ENCODE results near the gene ZNF629.

DNA sequence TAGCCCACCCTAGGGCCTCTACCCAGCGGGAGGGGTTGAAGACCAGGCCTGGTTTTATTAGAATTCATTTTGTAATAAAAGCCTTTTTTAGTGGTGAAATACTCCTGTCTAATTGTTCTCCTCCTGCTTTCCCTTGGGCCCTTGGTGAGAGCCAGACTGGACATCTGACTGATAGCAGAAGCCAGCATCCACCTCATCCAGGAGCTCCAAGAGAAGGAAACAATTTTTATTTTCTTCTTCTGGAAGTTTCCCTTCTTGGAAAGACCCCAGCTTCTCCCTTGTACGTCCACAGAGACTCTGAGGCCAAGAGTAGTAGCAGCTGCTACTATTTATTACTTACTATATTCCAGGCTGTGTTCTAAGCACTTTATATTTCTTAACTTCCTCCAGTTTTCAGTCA is 42.8 kb downstream of the ZNF629 start:
- TF ChIP-seq, protein P1, sequence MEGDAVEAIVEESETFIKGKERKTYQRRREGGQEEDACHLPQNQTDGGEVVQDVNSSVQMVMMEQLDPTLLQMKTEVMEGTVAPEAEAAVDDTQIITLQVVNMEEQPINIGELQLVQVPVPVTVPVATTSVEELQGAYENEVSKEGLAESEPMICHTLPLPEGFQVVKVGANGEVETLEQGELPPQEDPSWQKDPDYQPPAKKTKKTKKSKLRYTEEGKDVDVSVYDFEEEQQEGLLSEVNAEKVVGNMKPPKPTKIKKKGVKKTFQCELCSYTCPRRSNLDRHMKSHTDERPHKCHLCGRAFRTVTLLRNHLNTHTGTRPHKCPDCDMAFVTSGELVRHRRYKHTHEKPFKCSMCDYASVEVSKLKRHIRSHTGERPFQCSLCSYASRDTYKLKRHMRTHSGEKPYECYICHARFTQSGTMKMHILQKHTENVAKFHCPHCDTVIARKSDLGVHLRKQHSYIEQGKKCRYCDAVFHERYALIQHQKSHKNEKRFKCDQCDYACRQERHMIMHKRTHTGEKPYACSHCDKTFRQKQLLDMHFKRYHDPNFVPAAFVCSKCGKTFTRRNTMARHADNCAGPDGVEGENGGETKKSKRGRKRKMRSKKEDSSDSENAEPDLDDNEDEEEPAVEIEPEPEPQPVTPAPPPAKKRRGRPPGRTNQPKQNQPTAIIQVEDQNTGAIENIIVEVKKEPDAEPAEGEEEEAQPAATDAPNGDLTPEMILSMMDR (IDR thresholded peaks at IDR 0.05; ENCODE audit: poor library complexity, severe bottlenecking) = no peak
- TF ChIP-seq SMC3 (conservative IDR thresholded peaks at IDR 0.05; ENCODE audit: poor library complexity) (no peak), TAF1 (IDR thresholded peaks at IDR 0.05; ENCODE audit: low read depth) (no peak), POLR2AphosphoS5 (IDR thresholded peaks at IDR 0.05) (no peak), EZH2 (IDR thresholded peaks at IDR 0.05; ENCODE audit: borderline replicate concordance, insufficient read depth, low read length, poor library complexity, severe bottlenecking) (no peak), RAD21 (conservative IDR thresholded peaks at IDR 0.05) (no peak), EP300 (conservative IDR thresholded peaks at IDR 0.05; ENCODE audit: poor library complexity, severe bottlenecking) (no peak)
- TF ChIP-seq, protein P2, sequence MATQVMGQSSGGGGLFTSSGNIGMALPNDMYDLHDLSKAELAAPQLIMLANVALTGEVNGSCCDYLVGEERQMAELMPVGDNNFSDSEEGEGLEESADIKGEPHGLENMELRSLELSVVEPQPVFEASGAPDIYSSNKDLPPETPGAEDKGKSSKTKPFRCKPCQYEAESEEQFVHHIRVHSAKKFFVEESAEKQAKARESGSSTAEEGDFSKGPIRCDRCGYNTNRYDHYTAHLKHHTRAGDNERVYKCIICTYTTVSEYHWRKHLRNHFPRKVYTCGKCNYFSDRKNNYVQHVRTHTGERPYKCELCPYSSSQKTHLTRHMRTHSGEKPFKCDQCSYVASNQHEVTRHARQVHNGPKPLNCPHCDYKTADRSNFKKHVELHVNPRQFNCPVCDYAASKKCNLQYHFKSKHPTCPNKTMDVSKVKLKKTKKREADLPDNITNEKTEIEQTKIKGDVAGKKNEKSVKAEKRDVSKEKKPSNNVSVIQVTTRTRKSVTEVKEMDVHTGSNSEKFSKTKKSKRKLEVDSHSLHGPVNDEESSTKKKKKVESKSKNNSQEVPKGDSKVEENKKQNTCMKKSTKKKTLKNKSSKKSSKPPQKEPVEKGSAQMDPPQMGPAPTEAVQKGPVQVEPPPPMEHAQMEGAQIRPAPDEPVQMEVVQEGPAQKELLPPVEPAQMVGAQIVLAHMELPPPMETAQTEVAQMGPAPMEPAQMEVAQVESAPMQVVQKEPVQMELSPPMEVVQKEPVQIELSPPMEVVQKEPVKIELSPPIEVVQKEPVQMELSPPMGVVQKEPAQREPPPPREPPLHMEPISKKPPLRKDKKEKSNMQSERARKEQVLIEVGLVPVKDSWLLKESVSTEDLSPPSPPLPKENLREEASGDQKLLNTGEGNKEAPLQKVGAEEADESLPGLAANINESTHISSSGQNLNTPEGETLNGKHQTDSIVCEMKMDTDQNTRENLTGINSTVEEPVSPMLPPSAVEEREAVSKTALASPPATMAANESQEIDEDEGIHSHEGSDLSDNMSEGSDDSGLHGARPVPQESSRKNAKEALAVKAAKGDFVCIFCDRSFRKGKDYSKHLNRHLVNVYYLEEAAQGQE (IDR thresholded peaks at IDR 0.05; ENCODE audit: borderline replicate concordance) = no peak
